Renal cortex interstitium (tissue), 11 donors: ENCODE measurements around the gene CEPT1. TPM values are rescaled to one million over a fixed set of nuclear protein-coding genes. Genes with fewer than 3 reads are reported as not detected.
A peak's percentile ranks its signal among the peaks of the same experiment; 100 is the strongest.

Experiments used
- DNase-seq, 11 donors: peaks; one replicate each; pipeline ENCODE4 v3.0.0-alpha.2; 2013; ENCODE audit warnings: low read depth in 9 of 11, low spot score in 4 of 11; ENCODE audit errors: extremely low read depth in 1 of 11
- polyA plus RNA-seq, 3 donors: library from polyadenylated mRNA; unstranded; fragments of 120-200 nt; gene quantifications; one replicate each; pipeline ENCODE4 v1.2.1, GENCODE V29; 2013; ENCODE audit not compliant: insufficient read length in 3 of 3

Gene CEPT1
- polyA plus RNA-seq, 3 donors, result 41.3 to 57.9 (median 47.2) TPM

- no peak for DNase-seq
Observed at GRCh38 chr1:111179968-111180533, 40.0 kb downstream of the CEPT1 start.

GRCh38 chr1:111182052-111182451, 42.0 kb downstream of the CEPT1 start:
- DNase-seq, result no peak

- no peak for DNase-seq
Observed at GRCh38 chr1:111183308-111184069, 43.5 kb downstream of the CEPT1 start.

GRCh38 chr1:111184663-111185062, 44.6 kb downstream of the CEPT1 start:
- DNase-seq, result no peak

- DNase-seq, result no peak
Observed at GRCh38 chr1:111190931-111191451, 51.0 kb downstream of the CEPT1 start.

- no peak for DNase-seq
Observed at GRCh38 chr1:111191496-111191895, 51.5 kb downstream of the CEPT1 start.

- DNase-seq, result no peak
Observed at GRCh38 chr1:111192074-111192473, 52.1 kb downstream of the CEPT1 start.

GRCh38 chr1:111192658-111193519, 52.9 kb downstream of the CEPT1 start:
- peak in 1 of 11 donors; percentile 4 for DNase-seq

GRCh38 chr1:111193712-111194480, 53.9 kb downstream of the CEPT1 start:
- no peak for DNase-seq

GRCh38 chr1:111195002-111195684, 55.1 kb downstream of the CEPT1 start:
- no peak for DNase-seq

GRCh38 chr1:111196213-111196612, 56.2 kb downstream of the CEPT1 start:
- DNase-seq, result no peak

GRCh38 chr1:111197598-111198284, 57.7 kb downstream of the CEPT1 start:
- no peak for DNase-seq

GRCh38 chr1:111198836-111199235, 58.8 kb downstream of the CEPT1 start:
- DNase-seq, result no peak

GRCh38 chr1:111199329-111199728, 59.3 kb downstream of the CEPT1 start:
- DNase-seq, result no peak

- DNase-seq, result no peak
Observed at GRCh38 chr1:111199881-111200801, 60.1 kb downstream of the CEPT1 start, which contains the start of gene DENND2D. Gene DENND2D, minus strand, starts transcription at chr1:111200646. Its CDS starts 187 bp downstream, at chr1:111200459.

- DNase-seq, result no peak
Observed at GRCh38 chr1:111200802-111201161, 60.8 kb downstream of the CEPT1 start.
